ENCODE measurements around the gene DPYSL5.

DNA sequence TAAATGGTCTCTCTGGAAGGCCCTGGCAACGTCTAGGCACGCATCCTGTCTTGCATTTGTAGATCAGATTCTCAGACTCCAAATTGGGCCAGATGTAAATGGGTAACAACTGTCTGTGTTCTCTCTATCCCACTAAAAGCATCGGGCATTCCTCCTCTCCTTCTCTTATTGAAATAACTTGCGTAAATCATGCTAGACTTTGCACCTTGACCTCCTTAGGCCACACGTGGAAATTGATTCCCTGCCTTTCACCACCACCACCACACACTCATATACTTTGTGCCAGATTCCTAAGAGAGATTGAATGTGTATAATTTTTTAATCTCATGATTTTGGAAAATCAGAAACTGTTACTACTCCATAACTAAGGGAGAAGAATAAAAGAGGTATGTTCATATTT lies 143.8 kb downstream of the DPYSL5 start:
- TF ChIP-seq CTCF (conservative IDR thresholded peaks at IDR 0.05 in 1 of 2, IDR thresholded peaks at IDR 0.05 in 1 of 2; ENCODE audit: low read depth in 1 of 2, low read length in 2 of 2): no peak
- no peak for TF ChIP-seq EZH2 (IDR thresholded peaks at IDR 0.05; ENCODE audit: low read length, missing control alignments)
